Activated naive CD8-positive, alpha-beta T cell treated with anti-CD3 and anti-CD28 coated beads for 36 hours (primary cell): ENCODE results near the gene PRKCH. TPM values are rescaled to one million over a fixed set of nuclear protein-coding genes. Genes with fewer than 3 reads are reported as not detected.
"Not testable (repeated sequence)": the region's sequence is repeated elsewhere in the genome, so short reads cannot be mapped to it uniquely, and the experiment has no call there.

ENCODE experiments used
- DNase-seq: peaks from one replicate; pipeline ENCODE4 v3.0.0; 2021
- H3K27ac Mint-ChIP-seq: one replicate; pipeline ENCODE4 v1.8.0; 2022; ENCODE audit warnings: mild to moderate bottlenecking, moderate library complexity, mixed read lengths
- H3K27me3 Mint-ChIP-seq: one replicate; pipeline ENCODE4 v1.8.0; 2022; ENCODE audit warnings: mild to moderate bottlenecking, mixed read lengths
- H3K36me3 Mint-ChIP-seq: one replicate; pipeline ENCODE4 v1.8.0; 2021; ENCODE audit warnings: mild to moderate bottlenecking, mixed read lengths
- H3K4me1 Mint-ChIP-seq: one replicate; pipeline ENCODE4 v1.8.0; 2021; ENCODE audit warnings: mixed read lengths
- H3K4me3 Mint-ChIP-seq: one replicate; pipeline ENCODE4 v1.8.0; 2022; ENCODE audit warnings: mild to moderate bottlenecking, moderate library complexity, mixed read lengths
- H3K9me3 Mint-ChIP-seq: one replicate; pipeline ENCODE4 v1.8.0; 2022; ENCODE audit warnings: mixed read lengths
- total RNA-seq, 2 experiments: library from RNA; stranded (reverse); gene quantifications; one replicate each; pipeline ENCODE4 v1.2.3, GENCODE V29; 2021

Gene PRKCH
- total RNA-seq, 2 experiments from 2014 or later: 176 to 177 TPM

DNA sequence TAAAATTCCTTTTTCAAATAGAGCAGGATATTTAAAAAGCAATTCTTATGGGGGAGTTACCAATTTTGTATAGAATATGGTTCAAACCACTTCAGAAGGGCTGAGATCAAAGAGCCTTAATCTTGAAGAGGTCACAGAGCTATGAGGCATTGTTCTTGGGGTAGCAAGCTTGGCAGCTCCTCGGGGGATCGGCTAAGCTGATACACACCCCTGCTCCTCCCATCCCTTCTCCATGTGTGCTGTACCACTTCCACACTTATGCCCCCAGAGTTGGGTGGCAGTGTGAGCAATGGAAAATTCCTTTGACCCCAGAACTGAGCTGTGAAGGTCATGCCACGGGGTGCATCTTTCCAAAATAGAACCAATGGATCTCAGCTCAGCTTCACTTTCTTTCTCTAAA is 25.2 kb upstream of the PRKCH start:
- DNase-seq: no peak
- H3K36me3 Mint-ChIP-seq: peaks cover 11% of the 10 kb centered on the region
- peaks cover 50% of the 10 kb centered on the region for H3K4me1 Mint-ChIP-seq
- H3K27me3 Mint-ChIP-seq: no peaks in the 10 kb centered on the region
- peak overlapping the region; percentile 60 for H3K4me3 Mint-ChIP-seq
- peak overlapping the region; percentile 61 for H3K27ac Mint-ChIP-seq
- peaks cover 2% of the 10 kb centered on the region for H3K9me3 Mint-ChIP-seq

GRCh38 chr14:61296719-61297502 is 24.5 kb upstream of the PRKCH start:
- no peaks in the 10 kb centered on the region for H3K27me3 Mint-ChIP-seq
- peak overlapping the region; percentile 61 for H3K27ac Mint-ChIP-seq
- H3K36me3 Mint-ChIP-seq: peaks cover 12% of the 10 kb centered on the region
- H3K9me3 Mint-ChIP-seq: peaks cover 2% of the 10 kb centered on the region
- no peak for DNase-seq
- H3K4me3 Mint-ChIP-seq: peak overlapping the region; percentile 60
- H3K4me1 Mint-ChIP-seq: peaks cover 50% of the 10 kb centered on the region

DNA sequence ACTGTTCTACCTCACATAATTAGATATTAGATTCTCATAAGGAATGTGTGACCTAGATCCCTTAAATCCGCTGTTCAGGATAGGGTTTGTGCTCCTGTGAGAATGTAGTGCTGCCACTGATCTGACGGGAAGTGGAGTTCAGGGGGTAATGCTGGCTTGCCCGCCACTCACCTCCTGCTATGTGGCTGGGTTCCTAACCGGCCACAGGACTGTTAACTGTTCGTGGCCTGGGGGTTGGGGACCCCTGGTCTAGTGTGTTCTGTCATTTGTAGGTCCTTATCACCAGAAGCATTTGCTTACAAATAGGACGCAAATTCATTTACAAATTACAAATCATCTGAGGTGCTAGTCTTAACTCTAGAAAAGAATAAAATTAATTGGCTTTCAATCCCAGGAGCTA is 23.8 kb upstream of the PRKCH start:
- H3K4me1 Mint-ChIP-seq: peaks cover 50% of the 10 kb centered on the region

DNA sequence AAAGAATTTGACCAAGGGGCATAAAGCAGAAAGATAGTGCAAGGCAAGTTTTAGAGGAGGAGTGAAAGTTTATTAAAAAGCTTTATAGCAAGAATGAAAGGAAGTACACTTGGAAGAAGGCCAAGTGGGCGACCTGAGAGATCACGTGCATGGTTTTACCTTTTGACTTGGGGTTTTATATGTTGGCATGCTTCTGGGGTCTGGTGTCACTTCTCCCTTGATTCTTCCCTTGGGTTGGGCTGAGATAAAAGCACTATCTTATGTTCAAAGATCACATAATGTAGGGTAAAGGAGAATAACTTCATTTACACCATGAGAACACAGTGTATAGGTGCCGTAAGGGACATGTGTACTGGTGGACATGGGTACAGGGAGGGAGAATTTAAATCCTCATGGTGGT is 22.6 kb upstream of the PRKCH start:
- peak overlapping the region; percentile 2 for H3K4me3 Mint-ChIP-seq
- H3K27me3 Mint-ChIP-seq: no peaks in the 10 kb centered on the region
- H3K4me1 Mint-ChIP-seq: peaks cover 50% of the 10 kb centered on the region
- DNase-seq: no peak
- peaks cover 17% of the 10 kb centered on the region for H3K36me3 Mint-ChIP-seq
- peak overlapping the region; percentile 52 for H3K27ac Mint-ChIP-seq
- H3K9me3 Mint-ChIP-seq: peaks cover 5% of the 10 kb centered on the region

More for the DNA sequence above, 23.8 kb upstream of the PRKCH start:
- peak overlapping the region; percentile 57 for H3K27ac Mint-ChIP-seq
- no peaks in the 10 kb centered on the region for H3K27me3 Mint-ChIP-seq
- peaks cover 2% of the 10 kb centered on the region for H3K9me3 Mint-ChIP-seq
- no peak for DNase-seq
- peaks cover 13% of the 10 kb centered on the region for H3K36me3 Mint-ChIP-seq
- no peak overlapping the region for H3K4me3 Mint-ChIP-seq

GRCh38 chr14:61300209-61300608 is 21.2 kb upstream of the PRKCH start:
- Mint-ChIP-seq H3K36me3 (peaks cover 24% of the 10 kb centered on the region), H3K4me3 (no peak overlapping the region), H3K4me1 (peaks cover 50% of the 10 kb centered on the region), H3K27me3 (no peaks in the 10 kb centered on the region), H3K9me3 (peaks cover 7% of the 10 kb centered on the region), H3K27ac (peak overlapping the region; percentile 38)
- DNase-seq: no peak

- H3K9me3 Mint-ChIP-seq: peaks cover 11% of the 10 kb centered on the region
- no peak overlapping the region for H3K27ac Mint-ChIP-seq
- H3K36me3 Mint-ChIP-seq: peaks cover 28% of the 10 kb centered on the region
- DNase-seq: no peak
- H3K27me3 Mint-ChIP-seq: no peaks in the 10 kb centered on the region
- H3K4me3 Mint-ChIP-seq: no peak overlapping the region
- H3K4me1 Mint-ChIP-seq: peaks cover 47% of the 10 kb centered on the region
These were observed 20.6 kb upstream of the PRKCH start for GRCh38 chr14:61300754-61301153.

GRCh38 chr14:61304688-61305087 is 16.7 kb upstream of the PRKCH start:
- no peaks in the 10 kb centered on the region for H3K27me3 Mint-ChIP-seq
- no peak overlapping the region for H3K27ac Mint-ChIP-seq
- H3K36me3 Mint-ChIP-seq: peaks cover 38% of the 10 kb centered on the region
- H3K9me3 Mint-ChIP-seq: peaks cover 23% of the 10 kb centered on the region
- no peak for DNase-seq
- H3K4me1 Mint-ChIP-seq: peaks cover 20% of the 10 kb centered on the region
- no peak overlapping the region for H3K4me3 Mint-ChIP-seq

DNA sequence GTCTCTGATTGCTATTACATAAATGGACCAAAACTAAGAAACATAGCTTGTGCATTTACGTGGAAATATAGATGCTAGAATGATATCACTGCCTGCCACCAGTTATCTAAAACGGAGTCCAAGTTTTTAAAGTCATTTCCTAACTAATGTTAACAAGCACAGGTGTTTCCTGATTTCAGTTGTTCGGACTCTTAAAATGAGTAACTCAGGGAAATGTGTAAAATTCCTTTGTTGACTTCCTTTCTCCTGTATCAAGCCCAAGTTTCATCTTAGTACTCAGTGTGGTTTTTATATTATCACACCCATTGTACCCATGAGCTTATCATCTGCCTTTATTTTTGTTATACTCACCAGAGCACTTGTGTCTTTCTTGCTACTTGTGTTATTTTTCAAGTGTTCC is 13.2 kb upstream of the PRKCH start:
- Mint-ChIP-seq H3K9me3 (peaks cover 39% of the 10 kb centered on the region), H3K27me3 (no peaks in the 10 kb centered on the region), H3K27ac (no peak overlapping the region), H3K4me3 (no peak overlapping the region), H3K4me1 (peaks cover 15% of the 10 kb centered on the region), H3K36me3 (peaks cover 56% of the 10 kb centered on the region)
- DNase-seq: no peak

- not testable (repeated sequence) for DNase-seq, H3K4me3 Mint-ChIP-seq, H3K27me3 Mint-ChIP-seq, H3K27ac Mint-ChIP-seq
- H3K4me1 Mint-ChIP-seq: peaks cover 15% of the 10 kb centered on the region
- H3K36me3 Mint-ChIP-seq: peaks cover 56% of the 10 kb centered on the region
- H3K9me3 Mint-ChIP-seq: peaks cover 40% of the 10 kb centered on the region
These were observed 12.7 kb upstream of the PRKCH start for GRCh38 chr14:61308701-61309100.

DNA sequence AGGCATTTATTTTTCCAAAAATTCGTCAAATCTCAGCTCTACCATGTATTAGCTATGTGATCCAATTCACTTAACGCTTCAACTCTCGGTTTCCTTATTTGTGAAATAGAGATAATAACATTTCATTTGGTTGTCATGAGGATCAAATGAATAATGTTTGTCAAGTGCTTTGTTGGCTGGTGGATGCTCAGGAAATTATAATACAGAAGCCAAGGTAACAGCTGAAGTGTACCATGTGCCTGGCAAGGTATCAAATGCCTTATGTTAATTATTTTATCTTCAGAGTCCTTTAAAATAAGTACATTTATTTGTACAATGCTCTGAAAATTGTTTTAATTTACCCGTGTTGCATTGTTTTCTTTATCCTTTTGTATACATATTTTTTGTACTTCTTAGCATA is 6.1 kb upstream of the PRKCH start:
- Mint-ChIP-seq H3K4me3 (no peak overlapping the region), H3K27me3 (no peaks in the 10 kb centered on the region), H3K9me3 (peaks cover 26% of the 10 kb centered on the region), H3K36me3 (peaks cover 30% of the 10 kb centered on the region), H3K27ac (no peak overlapping the region), H3K4me1 (peaks cover 5% of the 10 kb centered on the region)
- DNase-seq: no peak

DNA sequence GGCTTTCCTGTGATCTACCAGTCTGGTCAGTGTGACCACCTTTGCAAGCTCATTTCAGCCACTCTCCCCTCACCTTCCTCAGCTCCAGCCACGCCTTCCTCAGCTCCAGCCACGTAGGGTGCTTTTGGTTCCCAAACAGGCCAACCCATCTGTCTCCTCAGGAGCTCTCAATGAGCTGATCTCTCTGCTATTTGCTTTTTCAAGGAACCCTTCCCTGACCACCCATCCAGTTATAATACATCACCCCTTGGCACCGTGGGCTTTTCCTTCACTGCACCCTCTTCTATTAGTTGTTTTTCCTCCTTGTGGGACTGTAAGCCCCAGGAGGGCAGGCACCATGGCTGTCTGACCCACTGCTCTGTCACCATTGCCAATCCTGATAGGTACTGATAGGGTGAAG is 2.3 kb upstream of the PRKCH start:
- Mint-ChIP-seq H3K9me3 (peaks cover 6% of the 10 kb centered on the region), H3K4me3 (no peak overlapping the region), H3K27ac (no peak overlapping the region), H3K27me3 (no peaks in the 10 kb centered on the region), H3K36me3 (peaks cover 23% of the 10 kb centered on the region), H3K4me1 (peaks cover 5% of the 10 kb centered on the region)
- no peak for DNase-seq

GRCh38 chr14:61319706-61320105 is 1.7 kb upstream of the PRKCH start:
- no peak overlapping the region for H3K4me3 Mint-ChIP-seq
- no peak for DNase-seq
- peaks cover 22% of the 10 kb centered on the region for H3K36me3 Mint-ChIP-seq
- H3K27me3 Mint-ChIP-seq: no peaks in the 10 kb centered on the region
- H3K27ac Mint-ChIP-seq: no peak overlapping the region
- peaks cover 8% of the 10 kb centered on the region for H3K4me1 Mint-ChIP-seq
- peaks cover 1% of the 10 kb centered on the region for H3K9me3 Mint-ChIP-seq

- H3K4me3 Mint-ChIP-seq, H3K9me3 Mint-ChIP-seq, H3K27me3 Mint-ChIP-seq, DNase-seq, H3K27ac Mint-ChIP-seq: not testable (repeated sequence)
- Mint-ChIP-seq H3K4me1 (peaks cover 12% of the 10 kb centered on the region), H3K36me3 (peaks cover 25% of the 10 kb centered on the region)
These were observed 1.2 kb upstream of the PRKCH start for GRCh38 chr14:61320170-61320569.

DNA sequence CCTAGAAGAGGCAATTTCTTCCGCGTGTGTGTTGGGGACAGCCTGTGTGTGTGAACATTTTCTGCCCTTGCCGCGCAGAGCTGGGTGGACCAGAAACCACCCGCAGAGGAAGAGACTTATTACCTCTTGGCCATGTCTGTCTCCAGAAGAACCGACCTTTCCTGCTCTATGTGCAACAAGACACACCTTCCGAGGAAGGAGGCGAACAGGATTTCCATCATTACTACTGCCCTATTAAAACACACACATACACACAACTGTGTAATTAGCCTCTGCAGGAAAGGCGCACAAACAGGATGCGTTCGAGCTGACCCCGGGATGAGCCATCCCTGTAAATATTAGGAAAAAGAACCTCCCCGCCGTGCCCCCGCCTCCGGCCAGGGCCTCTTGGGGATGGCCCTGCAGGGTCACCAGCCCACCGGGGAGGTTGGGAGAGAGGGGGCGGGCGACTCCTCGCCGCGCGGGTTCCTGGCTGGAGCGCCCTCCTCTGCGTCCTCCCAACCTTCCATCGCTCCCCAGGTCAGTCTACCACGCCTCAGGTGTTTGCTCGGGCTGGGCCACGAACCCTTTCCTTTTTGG is 484 bp upstream of the PRKCH start:
- no peaks in the 10 kb centered on the region for H3K27me3 Mint-ChIP-seq
- H3K36me3 Mint-ChIP-seq: peaks cover 31% of the 10 kb centered on the region
- H3K27ac Mint-ChIP-seq: no peak overlapping the region
- peak overlapping the region; percentile 66 for H3K4me3 Mint-ChIP-seq
- H3K4me1 Mint-ChIP-seq: peaks cover 19% of the 10 kb centered on the region
- DNase-seq: no peak
- H3K9me3 Mint-ChIP-seq: no peaks in the 10 kb centered on the region

DNA sequence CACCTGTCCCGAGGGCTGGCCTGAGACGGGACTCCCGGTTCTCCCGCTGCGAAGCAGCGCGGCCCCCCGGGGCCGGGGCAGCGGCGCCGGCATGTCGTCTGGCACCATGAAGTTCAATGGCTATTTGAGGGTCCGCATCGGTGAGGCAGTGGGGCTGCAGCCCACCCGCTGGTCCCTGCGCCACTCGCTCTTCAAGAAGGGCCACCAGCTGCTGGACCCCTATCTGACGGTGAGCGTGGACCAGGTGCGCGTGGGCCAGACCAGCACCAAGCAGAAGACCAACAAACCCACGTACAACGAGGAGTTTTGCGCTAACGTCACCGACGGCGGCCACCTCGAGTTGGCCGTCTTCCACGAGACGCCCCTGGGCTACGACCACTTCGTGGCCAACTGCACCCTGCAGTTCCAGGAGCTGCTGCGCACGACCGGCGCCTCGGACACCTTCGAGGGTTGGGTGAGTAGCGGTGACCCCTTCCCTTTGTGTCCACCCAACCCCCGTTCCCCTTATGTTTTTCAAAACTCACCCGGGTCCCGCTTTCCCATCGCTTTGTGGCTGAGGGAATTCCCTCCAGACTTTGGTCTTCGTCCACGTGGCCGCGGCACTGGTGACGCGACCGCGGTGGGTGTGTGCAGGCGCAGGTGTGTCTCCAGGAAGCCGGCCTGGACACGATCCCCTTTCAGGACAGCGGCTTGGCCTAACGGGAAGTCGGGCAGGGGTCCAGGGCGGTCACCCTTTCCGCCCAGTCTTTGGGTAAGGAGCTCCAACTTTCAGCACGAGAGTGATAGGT is 826 bp downstream of the PRKCH start:
- Mint-ChIP-seq H3K4me1 (peaks cover 30% of the 10 kb centered on the region), H3K4me3 (peak overlapping the region; percentile 96), H3K36me3 (peaks cover 44% of the 10 kb centered on the region), H3K27me3 (no peaks in the 10 kb centered on the region), H3K9me3 (peaks cover 2% of the 10 kb centered on the region), H3K27ac (peak overlapping the region; percentile 92)
- peak; percentile 50 for DNase-seq
